K562 treated with DMSO at 1 percent for 24 hours (cell line): ENCODE data around the gene TMEM231. TPM values are rescaled to one million over a fixed set of nuclear protein-coding genes. Genes with fewer than 3 reads are reported as not detected.

Source experiments
- total RNA-seq: library from RNA; unstranded; fragments of 300-600 nt; gene quantifications from 2 replicates; pipeline ENCODE4 v1.2.3, GENCODE V29; 2022; ENCODE audit warnings: low read depth; ENCODE audit not compliant: insufficient read depth

Gene TMEM231
- total RNA-seq: 9.0 and 10.7 TPM in 2 replicates

GRCh38 chr16:75555707-75556430 is at the start of gene TMEM231:
TMEM231 (minus strand) TSS chr16:75556252; CDS start chr16:75556209, 43 bp downstream.

GRCh38 chr16:75566040-75566757 is 10.1 kb upstream of the TMEM231 start, which contains the start of gene GABARAPL2:
GABARAPL2 (plus strand) TSS chr16:75566379; CDS start chr16:75566487, 108 bp downstream.

GRCh38 chr16:75535901-75536300 is 20.2 kb downstream of the TMEM231 start, which contains the start of gene CHST5:
CHST5 (minus strand) TSS chr16:75536108; CDS start chr16:75530384, 5,724 bp downstream.

GRCh38 chr16:75495076-75495674 is 60.9 kb downstream of the TMEM231 start, which contains the start of gene CHST6:
CHST6 (minus strand) TSS chr16:75495441; CDS start chr16:75479828, 15,613 bp downstream.

Other genes with a start within 250 kb of the TMEM231 start
- gene CFDP1, start 122.7 kb downstream of the TMEM231 start, total RNA-seq: 16.5 and 21.6 TPM in 2 replicates
- 19.0 and 21.7 TPM in 2 replicates for gene TMEM170A, start 91.6 kb downstream of the TMEM231 start, total RNA-seq
- gene CHST6, start 60.8 kb downstream of the TMEM231 start, total RNA-seq: not detected in 2 replicates
- gene CHST5, start 20.1 kb downstream of the TMEM231 start, total RNA-seq: not detected in 2 replicates
- gene GABARAPL2, start 10.1 kb upstream of the TMEM231 start, total RNA-seq: 165 and 183 TPM in 2 replicates
- gene ADAT1, start 67.0 kb upstream of the TMEM231 start, total RNA-seq: 31.7 and 35.8 TPM in 2 replicates
- 112 and 125 TPM in 2 replicates for gene KARS1, start 91.4 kb upstream of the TMEM231 start, total RNA-seq
- 105 and 107 TPM in 2 replicates for gene TERF2IP, start 91.5 kb upstream of the TMEM231 start, total RNA-seq
- not detected in 2 replicates for gene CPHXL2, start 120.8 kb upstream of the TMEM231 start, total RNA-seq
- gene DUXB, start 145.2 kb upstream of the TMEM231 start, total RNA-seq: not detected in 2 replicates
- not detected in 2 replicates for gene CPHXL, start 170.2 kb upstream of the TMEM231 start, total RNA-seq